HG03025 (cell line): ENCODE measurements around the gene CD24.
"Not testable (repeated sequence)": the region's sequence is repeated elsewhere in the genome, so short reads cannot be mapped to it uniquely, and the experiment has no call there.

Experiments
- ATAC-seq: cut with Tn5 transposase; IDR thresholded peaks from one replicate; pipeline ENCODE4 v1.9.1; 2021; ENCODE audit warnings: mild to moderate bottlenecking, moderate library complexity; ENCODE audit not compliant: unreplicated experiment, low FRiP score

CD24 gene

DNA sequence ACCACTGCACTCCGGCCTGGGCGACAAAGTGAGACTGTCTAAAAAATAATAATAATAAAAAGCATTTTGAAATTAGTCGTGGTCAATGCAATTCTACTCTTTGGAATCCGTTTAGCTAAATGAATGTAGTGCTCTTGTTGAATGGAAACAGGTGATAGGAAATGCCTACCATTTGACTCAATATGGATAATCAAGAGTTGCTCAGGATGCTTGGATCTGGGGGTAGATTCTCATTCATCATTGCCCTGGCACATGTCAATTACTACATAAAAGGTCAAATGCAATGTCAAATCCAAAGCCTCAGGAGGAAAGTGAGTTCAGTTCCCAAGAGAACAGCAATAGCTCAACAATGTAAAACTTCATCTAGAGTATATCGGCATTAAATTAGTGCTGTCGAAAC is 3.8 kb downstream of the CD24 start:
- not testable (repeated sequence) for ATAC-seq

DNA sequence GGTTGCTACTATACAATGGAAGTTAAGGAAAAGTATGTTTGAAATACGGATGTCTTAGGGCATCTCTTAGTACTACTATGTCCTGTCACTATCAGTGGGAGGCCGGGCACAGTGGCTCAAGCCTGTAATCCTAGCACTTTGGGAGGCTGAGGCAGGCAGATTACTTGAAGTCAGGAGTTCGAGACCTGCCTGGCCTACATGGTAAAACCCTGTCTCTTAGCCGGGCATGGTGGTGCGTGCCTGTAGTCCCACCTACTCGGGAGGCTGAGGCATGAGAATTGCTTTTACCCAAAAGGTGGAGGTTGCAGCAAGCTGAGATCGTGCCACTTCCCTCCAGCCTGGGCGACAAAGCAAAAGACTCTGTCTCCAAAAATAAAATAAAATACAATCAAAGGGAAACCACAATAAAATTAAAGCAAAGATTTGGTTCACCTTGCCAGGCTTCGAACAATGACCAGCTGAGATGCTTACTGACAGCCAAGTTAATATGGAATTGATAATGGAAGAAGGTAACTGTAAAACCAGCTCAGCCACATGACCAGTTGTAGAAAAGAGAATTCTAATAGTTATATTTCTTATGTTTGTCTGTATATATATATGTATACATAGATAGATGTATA is 6.5 kb downstream of the CD24 start:
- no peak for ATAC-seq

GRCh38 chr6:106966671-106967640 is 7.6 kb downstream of the CD24 start:
- ATAC-seq, result no peak

DNA sequence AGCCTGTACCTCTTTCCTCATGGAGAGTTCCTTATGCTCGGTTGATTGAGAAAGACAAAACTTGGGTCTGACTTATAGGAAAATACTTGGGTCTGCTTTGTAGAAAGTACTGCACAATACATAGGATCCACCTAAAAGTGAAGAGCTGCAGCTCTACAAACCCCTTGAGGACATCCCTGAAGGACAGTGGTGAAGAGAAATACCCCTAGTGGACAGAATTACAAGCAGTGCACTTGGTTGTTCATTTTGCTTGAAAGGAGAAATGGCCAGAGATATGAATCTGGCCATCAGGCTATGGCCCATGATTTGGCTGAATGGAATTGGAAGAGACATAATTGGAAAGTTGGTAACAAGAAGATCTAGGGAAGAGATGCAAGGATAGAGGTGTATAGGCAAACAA is 8.3 kb downstream of the CD24 start:
- ATAC-seq, result no peak

- ATAC-seq, result no peak
Measured at GRCh38 chr6:106964954-106965353, 9.6 kb downstream of the CD24 start.

DNA sequence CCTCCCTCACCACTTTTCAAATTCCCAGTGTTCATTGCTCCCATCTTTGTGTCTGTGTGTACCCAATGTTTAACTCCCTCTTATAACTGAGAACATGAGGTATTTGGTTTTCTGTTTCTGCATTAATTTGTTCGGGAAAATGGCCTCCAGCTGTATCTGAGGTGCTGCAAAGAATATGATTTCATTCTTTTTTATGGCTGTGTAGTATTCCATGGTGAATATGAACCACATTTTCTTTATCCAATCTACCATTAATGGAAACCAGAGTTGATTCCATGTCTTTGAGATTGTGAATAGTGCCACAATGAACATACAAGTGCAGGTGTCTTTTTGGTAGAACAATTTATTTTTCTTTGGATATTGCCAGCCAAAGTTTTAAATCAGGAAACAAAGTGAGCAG is 10.4 kb downstream of the CD24 start:
- no peak for ATAC-seq

DNA sequence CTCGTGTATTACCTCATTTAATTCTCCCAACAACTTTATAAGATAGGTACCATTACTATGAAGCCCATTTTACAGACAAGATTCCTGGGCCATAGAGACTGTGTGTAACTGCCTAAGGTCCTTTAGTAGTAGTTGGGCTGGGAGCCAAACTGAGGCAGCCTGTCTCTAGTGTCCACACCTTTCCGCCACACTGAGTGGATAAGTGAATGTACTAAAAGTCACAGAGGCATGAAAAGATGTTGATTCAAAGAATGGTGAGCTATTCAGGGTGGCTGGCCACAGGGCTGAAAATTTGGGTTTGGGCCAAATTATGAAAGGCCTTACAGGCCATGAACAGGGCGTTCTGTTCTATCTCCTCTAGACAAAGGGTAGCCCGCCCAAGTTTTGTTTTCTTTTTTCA is 11.0 kb downstream of the CD24 start:
- ATAC-seq, result no peak

DNA sequence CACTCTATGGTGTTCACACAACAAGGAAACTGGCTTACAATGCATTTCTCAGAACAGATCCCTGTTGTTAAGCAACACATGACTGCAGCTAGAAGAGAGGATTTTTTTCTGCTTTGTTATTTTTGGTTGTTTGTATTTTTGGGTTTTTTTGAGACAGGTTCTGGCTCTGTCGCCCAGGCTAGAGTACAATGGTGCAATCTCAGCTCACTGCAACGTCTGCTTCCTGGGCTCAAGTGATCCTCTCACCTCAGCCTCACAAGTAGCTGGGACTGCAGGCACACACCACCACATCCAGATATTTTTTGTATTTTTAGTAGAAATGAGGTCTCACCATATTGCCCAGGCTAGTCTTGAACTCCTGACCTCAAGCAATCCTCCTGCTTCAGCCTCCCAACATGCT is 12.7 kb downstream of the CD24 start:
- ATAC-seq, result no peak

GRCh38 chr6:106961136-106961535 is 13.4 kb downstream of the CD24 start:
- no peak for ATAC-seq

- ATAC-seq, result no peak
Measured at GRCh38 chr6:106959985-106960384, 14.5 kb downstream of the CD24 start.

DNA sequence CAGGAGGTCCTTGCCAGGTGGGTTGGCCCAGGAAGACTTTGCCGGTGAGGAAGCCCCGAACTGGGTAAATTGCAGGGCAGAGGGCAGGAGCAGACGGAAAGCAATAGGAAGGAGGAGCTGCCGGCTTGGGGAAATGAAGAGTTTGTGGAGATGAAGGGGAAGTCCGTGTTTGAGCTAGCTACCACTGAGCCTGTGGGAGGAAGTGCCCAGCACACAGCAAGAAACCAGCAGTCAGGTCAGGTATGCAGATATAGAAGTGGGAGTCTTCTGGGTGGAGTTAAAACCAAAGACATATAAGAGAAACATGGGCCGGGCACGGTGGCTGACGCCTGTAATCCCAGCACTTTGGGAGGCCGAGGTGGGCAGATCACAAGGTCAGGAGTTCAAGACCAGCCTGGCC is 34.7 kb downstream of the CD24 start:
- ATAC-seq, result no peak

GRCh38 chr6:106939208-106939607 is 35.3 kb downstream of the CD24 start:
- no peak for ATAC-seq

DNA sequence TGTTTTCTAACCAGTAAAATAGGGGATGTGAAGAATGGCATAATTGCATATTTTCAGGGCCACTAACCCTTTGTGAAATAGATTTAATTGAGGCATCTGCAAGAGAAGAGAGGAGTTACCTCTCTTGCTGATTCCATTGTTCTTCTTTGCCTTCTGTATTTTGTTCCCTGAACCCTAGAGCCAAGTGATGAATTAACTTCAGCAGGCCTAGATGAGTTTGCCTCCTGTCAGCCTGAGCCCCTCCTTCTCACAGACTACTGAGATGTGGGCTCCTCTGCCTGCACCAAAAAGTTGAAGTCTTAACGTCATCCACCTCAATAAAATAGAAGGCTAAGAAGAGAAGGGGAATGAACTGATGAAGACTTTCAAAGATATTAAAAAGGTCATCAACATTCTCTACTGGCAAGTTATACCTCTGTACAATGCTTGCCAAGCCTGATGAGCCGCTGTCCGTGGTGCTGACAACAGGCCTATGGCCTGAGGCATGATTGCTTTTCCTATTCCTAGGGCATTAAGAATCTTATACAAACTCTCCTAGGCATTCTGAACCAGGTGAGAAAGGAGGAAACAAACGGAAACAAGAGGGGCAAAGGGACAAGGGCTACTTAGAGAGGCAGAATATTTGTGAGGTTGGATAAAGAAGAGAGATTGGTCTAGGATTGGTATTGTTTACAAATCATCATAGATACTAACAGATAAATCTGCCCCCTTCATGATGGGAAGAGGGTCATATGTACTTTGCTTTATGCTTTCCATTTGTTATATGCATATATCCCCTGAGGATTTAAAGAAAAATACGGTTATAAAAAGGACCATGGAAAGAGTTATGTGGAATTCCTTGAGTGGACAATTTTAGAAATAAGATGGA is 46.8 kb downstream of the CD24 start:
- no peak for ATAC-seq

DNA sequence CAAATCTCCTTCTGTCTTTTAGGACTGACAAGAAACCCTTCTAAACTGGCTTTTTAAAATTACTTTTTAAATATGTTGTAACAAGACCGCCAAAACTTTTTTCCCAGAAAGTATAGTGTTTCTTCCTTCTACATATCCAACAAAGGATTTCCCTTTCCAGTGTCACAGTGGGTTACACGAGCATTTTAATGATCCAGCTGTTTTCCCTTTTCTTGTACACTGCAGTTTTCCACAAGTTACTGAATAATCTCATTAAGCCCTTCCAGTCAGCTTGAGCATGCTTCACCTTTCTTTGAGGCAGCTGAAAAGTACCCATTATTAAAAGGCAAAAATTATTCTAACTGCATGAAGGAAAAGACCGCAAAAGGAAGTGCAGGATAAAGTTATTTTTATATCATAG is 48.6 kb downstream of the CD24 start:
- no peak for ATAC-seq

- ATAC-seq, result no peak
Measured at GRCh38 chr6:106924694-106925523, 49.6 kb downstream of the CD24 start.

DNA sequence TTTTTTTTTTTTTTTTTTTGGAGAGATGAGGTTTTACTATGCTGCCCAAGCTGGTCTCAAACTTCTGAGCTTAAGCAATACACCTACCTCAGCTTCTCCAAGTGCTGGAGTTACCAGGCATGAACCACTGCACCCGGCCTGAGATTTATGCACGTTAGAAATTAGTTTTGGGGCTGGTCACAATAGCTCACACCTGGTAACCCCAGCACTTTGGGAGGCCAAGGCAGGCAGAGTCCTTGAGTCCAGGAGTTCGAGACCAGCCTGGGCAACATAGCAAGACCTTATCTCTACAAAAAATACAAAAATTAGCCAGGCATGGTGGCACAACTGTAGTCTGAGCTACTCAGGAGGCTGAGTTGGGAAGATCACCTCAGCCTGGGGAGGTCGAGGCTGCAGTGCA is 51.9 kb downstream of the CD24 start:
- ATAC-seq, result no peak
